ENCODE measurements around the gene KCNJ15. TPM values are rescaled to one million over a fixed set of nuclear protein-coding genes. Genes with fewer than 3 reads are reported as not detected.

KCNJ15 gene
- total RNA-seq, 2 experiments from 2014 or later: 0.36 to 1.1 TPM

DNA sequence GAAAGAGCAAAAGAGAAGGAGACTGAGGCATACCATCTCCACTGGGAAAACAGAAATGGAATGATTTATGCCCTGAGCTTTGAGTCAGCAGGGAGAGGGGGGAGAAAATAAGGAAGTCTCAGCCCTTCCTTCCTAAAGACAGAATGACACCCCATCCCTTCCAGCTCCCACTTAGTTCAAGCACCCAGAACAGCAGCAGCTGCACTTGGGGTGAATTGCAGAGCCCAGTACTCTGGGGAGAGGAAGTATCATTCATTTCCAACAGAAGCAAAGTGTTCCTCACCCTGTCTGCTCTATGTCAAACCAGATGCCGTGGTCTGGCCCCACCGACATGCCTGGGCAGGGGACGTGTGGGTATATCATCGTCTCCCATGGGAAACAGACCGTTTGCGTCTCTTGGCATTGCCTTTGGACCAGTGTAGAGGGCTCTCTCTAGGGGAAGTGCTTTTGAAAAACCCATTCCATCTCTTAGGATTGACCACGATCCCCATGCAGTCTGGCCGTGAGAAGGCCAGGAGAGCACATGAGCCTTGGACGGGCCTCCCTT, 1.1 kb upstream of the KCNJ15 start:
- H3K4me1 Mint-ChIP-seq: no peaks in the 10 kb centered on the region
- H3K36me3 Mint-ChIP-seq: no peaks in the 10 kb centered on the region
- peaks cover 54% of the 10 kb centered on the region for H3K27me3 Mint-ChIP-seq
- no peak for DNase-seq
- no peak overlapping the region for H3K4me3 Mint-ChIP-seq
- no peaks in the 10 kb centered on the region for H3K9me3 Mint-ChIP-seq
- no peak overlapping the region for H3K27ac Mint-ChIP-seq

DNA sequence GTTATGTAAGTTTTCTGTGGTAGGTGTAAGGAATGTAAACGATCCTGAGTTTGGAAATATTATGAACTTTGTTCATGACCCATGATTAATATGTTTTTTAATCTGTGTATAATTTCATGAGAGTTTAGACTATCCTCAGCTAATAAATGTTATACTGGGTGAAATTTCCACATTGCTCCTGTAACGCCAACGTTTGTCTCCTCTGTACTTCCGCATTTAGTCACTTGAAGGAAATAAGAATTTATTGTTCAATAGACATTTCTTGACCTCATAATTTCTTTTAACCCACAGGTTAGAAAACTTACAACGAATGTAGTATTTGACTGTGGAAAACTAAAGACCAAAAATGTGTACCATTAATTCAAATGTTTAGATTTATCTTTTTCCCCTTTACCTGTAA, 876 bp downstream of the KCNJ15 start:
- Mint-ChIP-seq H3K27me3 (peaks cover 36% of the 10 kb centered on the region), H3K4me3 (no peak overlapping the region), H3K36me3 (no peaks in the 10 kb centered on the region)

GRCh38 chr21:38258521-38259485, 2.0 kb downstream of the KCNJ15 start:
- Mint-ChIP-seq H3K4me1 (no peaks in the 10 kb centered on the region), H3K27me3 (peaks cover 32% of the 10 kb centered on the region), H3K27ac (no peak overlapping the region), H3K36me3 (no peaks in the 10 kb centered on the region), H3K9me3 (no peaks in the 10 kb centered on the region), H3K4me3 (no peak overlapping the region)
- no peak for DNase-seq

More for the DNA sequence above, 876 bp downstream of the KCNJ15 start:
- no peak for DNase-seq
- Mint-ChIP-seq H3K9me3 (no peaks in the 10 kb centered on the region), H3K4me1 (no peaks in the 10 kb centered on the region), H3K27ac (no peak overlapping the region)

DNA sequence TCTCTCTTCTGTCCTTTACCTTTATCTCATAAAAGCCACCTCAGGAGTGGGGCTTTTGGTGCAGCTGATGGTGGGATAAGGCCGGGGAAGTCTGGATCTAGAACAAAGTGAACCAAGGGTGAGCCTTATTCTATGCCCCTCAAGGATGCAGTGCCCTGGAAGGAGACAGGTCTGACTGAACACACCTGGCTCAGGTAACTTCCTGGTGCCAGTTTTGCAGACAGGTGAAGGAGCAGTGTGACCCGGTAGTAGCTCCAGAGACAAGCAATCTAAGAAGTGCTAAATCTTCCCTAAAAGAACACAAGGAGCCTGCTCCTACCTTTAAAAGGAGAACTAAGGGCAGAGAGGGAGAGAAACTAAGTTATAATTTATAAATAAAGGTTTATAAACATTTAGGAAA, 2.9 kb downstream of the KCNJ15 start:
- no peak for DNase-seq
- no peaks in the 10 kb centered on the region for H3K36me3 Mint-ChIP-seq
- H3K4me3 Mint-ChIP-seq: no peak overlapping the region
- no peak overlapping the region for H3K27ac Mint-ChIP-seq
- H3K4me1 Mint-ChIP-seq: no peaks in the 10 kb centered on the region
- peaks cover 32% of the 10 kb centered on the region for H3K27me3 Mint-ChIP-seq
- no peaks in the 10 kb centered on the region for H3K9me3 Mint-ChIP-seq

GRCh38 chr21:38260426-38260825, 3.6 kb downstream of the KCNJ15 start:
- DNase-seq: no peak
- Mint-ChIP-seq H3K4me3 (no peak overlapping the region), H3K36me3 (no peaks in the 10 kb centered on the region), H3K27ac (no peak overlapping the region), H3K4me1 (no peaks in the 10 kb centered on the region), H3K9me3 (no peaks in the 10 kb centered on the region), H3K27me3 (peaks cover 33% of the 10 kb centered on the region)

GRCh38 chr21:38261851-38262250, 5.1 kb downstream of the KCNJ15 start:
- no peak for DNase-seq
- Mint-ChIP-seq H3K27ac (no peak overlapping the region), H3K36me3 (no peaks in the 10 kb centered on the region), H3K4me3 (no peak overlapping the region), H3K27me3 (peaks cover 34% of the 10 kb centered on the region), H3K9me3 (no peaks in the 10 kb centered on the region), H3K4me1 (no peaks in the 10 kb centered on the region)

- H3K4me1 Mint-ChIP-seq: peaks cover 8% of the 10 kb centered on the region
- H3K4me3 Mint-ChIP-seq: no peak overlapping the region
- H3K27ac Mint-ChIP-seq: no peak overlapping the region
- H3K36me3 Mint-ChIP-seq: no peaks in the 10 kb centered on the region
- H3K27me3 Mint-ChIP-seq: peaks cover 19% of the 10 kb centered on the region
- no peaks in the 10 kb centered on the region for H3K9me3 Mint-ChIP-seq
- DNase-seq: no peak
Observed at GRCh38 chr21:38263493-38263892, 6.7 kb downstream of the KCNJ15 start.

- H3K9me3 Mint-ChIP-seq: no peaks in the 10 kb centered on the region
- no peak for DNase-seq
- no peaks in the 10 kb centered on the region for H3K36me3 Mint-ChIP-seq
- peaks cover 14% of the 10 kb centered on the region for H3K4me1 Mint-ChIP-seq
- no peak overlapping the region for H3K27ac Mint-ChIP-seq
- peaks cover 8% of the 10 kb centered on the region for H3K27me3 Mint-ChIP-seq
- H3K4me3 Mint-ChIP-seq: no peak overlapping the region
Observed at GRCh38 chr21:38264571-38264970, 7.8 kb downstream of the KCNJ15 start.

GRCh38 chr21:38265166-38265565, 8.4 kb downstream of the KCNJ15 start:
- H3K27ac Mint-ChIP-seq: no peak overlapping the region
- no peaks in the 10 kb centered on the region for H3K9me3 Mint-ChIP-seq
- no peaks in the 10 kb centered on the region for H3K36me3 Mint-ChIP-seq
- no peak overlapping the region for H3K4me3 Mint-ChIP-seq
- H3K27me3 Mint-ChIP-seq: peaks cover 6% of the 10 kb centered on the region
- H3K4me1 Mint-ChIP-seq: peaks cover 19% of the 10 kb centered on the region
- no peak for DNase-seq

DNA sequence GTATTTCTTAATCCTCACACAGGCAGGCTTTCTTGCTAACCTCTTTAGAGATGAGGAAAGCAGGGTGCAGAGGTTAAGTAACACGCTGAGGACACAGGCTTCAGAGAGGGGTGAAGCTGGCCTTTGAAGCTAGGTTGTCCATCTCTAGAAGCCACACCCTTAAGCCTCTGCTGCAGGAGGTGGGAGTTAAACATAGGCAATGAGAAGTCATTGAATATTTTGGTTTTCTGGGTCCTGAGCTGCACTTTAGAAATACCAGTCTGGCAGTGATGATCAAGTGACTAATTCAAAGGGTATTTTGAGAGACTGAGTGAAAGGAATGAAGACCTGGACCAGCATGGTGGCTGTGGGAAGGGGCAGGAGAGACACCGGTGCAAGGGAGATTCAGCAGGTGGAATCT, 9.9 kb downstream of the KCNJ15 start:
- H3K27ac Mint-ChIP-seq: no peak overlapping the region
- H3K36me3 Mint-ChIP-seq: no peaks in the 10 kb centered on the region
- no peaks in the 10 kb centered on the region for H3K9me3 Mint-ChIP-seq
- H3K27me3 Mint-ChIP-seq: peaks cover 6% of the 10 kb centered on the region
- DNase-seq: no peak
- H3K4me3 Mint-ChIP-seq: no peak overlapping the region
- peaks cover 20% of the 10 kb centered on the region for H3K4me1 Mint-ChIP-seq

DNA sequence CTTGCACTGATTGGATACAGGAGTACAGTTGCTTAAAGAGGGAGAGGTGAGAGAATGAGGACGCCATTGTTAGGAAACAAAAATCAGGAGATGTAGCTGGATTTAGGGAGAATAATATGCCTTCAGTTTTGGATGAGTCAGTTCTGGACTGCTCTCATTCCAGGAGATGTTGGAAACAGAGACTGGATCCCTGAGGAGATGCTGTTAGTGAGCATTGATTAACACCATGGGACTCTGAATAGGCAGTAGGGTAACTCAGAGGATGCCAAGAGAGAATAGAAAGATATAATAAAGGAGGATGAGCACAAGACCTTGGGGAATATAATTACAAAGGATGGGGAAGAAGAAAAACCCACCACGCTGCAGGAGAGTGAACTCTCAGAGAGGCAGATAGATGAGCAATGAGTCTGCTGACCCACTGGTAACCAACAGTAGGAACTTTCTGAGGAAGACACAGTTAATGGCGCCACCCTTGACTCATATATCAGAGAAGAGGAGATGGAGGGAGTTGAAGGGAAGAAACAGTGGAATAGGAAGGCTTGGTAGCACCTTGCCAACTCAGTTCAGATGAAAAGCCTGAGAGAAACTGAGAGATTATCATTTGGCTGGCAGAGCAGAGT, 10.5 kb downstream of the KCNJ15 start:
- H3K27ac Mint-ChIP-seq: no peak overlapping the region
- no peaks in the 10 kb centered on the region for H3K36me3 Mint-ChIP-seq
- H3K27me3 Mint-ChIP-seq: peaks cover 6% of the 10 kb centered on the region
- H3K9me3 Mint-ChIP-seq: no peaks in the 10 kb centered on the region
- no peak for DNase-seq
- peaks cover 20% of the 10 kb centered on the region for H3K4me1 Mint-ChIP-seq
- no peak overlapping the region for H3K4me3 Mint-ChIP-seq

DNA sequence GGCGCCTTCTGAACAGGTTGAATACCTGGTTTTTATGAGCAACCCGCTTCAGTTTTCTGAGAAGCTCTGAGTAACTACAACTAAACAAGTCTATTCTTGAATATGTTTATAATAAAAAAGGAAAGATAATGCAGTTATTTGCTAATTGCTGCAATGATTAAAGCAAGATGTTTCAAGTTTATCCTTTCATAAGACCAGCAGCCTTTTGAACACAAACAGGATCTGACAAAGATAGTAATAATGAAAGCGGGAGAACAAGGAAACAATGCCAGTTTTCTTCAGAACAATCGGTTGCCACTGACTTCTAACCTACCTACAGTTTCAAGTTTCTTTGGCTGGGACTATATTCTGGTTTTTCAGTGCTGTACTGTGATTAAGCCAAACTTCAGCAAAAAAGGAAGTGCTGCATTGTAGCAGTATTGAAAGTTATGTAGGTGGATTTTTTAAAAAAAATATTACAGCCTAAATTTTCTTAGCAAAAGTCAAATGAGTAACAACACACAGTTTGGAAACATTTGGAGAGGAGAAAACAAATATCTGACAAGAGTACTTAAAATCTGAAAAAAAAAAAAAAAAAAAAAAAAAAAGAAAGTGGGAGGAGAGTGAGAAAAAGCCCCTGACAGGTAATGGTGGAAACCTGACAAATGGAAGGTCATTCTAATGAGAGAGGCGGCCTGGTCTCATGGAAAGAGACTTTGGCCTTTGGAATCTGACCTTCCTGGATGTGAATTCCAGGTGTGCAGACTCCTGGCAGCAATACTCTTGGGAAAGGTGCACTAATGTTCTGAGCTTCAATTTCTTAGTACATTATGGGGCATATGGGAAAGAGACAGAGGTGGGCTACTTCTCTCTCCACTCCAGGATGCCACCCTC, 11.4 kb downstream of the KCNJ15 start:
- no peaks in the 10 kb centered on the region for H3K9me3 Mint-ChIP-seq
- H3K27me3 Mint-ChIP-seq: peaks cover 6% of the 10 kb centered on the region
- peak overlapping the region; percentile 43 for H3K27ac Mint-ChIP-seq
- DNase-seq: no peak
- H3K36me3 Mint-ChIP-seq: no peaks in the 10 kb centered on the region
- no peak overlapping the region for H3K4me3 Mint-ChIP-seq
- peaks cover 22% of the 10 kb centered on the region for H3K4me1 Mint-ChIP-seq

GRCh38 chr21:38268864-38269575, 12.2 kb downstream of the KCNJ15 start:
- Mint-ChIP-seq H3K27me3 (peaks cover 6% of the 10 kb centered on the region), H3K4me3 (no peak overlapping the region), H3K27ac (peak overlapping the region; percentile 43), H3K36me3 (no peaks in the 10 kb centered on the region), H3K9me3 (no peaks in the 10 kb centered on the region), H3K4me1 (peaks cover 22% of the 10 kb centered on the region)
- no peak for DNase-seq

- peak; percentile 5 for DNase-seq
- no peak overlapping the region for H3K27ac Mint-ChIP-seq
Observed at GRCh38 chr21:38269576-38269936, 12.8 kb downstream of the KCNJ15 start.

More at GRCh38 chr21:38269576-38269936, 12.8 kb downstream of the KCNJ15 start:
- H3K36me3 Mint-ChIP-seq: no peaks in the 10 kb centered on the region
- H3K27me3 Mint-ChIP-seq: peaks cover 6% of the 10 kb centered on the region
- no peak overlapping the region for H3K4me3 Mint-ChIP-seq
- no peaks in the 10 kb centered on the region for H3K9me3 Mint-ChIP-seq
- H3K4me1 Mint-ChIP-seq: peaks cover 22% of the 10 kb centered on the region

All from activated naive CD8-positive, alpha-beta T cell treated with anti-CD3 and anti-CD28 coated beads for 36 hours (primary cell).